Mesenchymal stem cell (in vitro differentiated cells and primary cell): ENCODE measurements around the gene CHRNA4.

Experiments used
- DNase-seq: peaks from one replicate; pipeline ENCODE4 v3.0.0-alpha.2; 2013
- H2AFZ ChIP-seq: one replicate; pipeline ENCODE4 v1.6.1; 2013; ENCODE audit warnings: low read depth, mild to moderate bottlenecking, control low read depth, inconsistent platforms, low read length, moderate library complexity
- H2AK5ac ChIP-seq: 2 replicates; pipeline ENCODE4 v1.6.1; 2013; ENCODE audit warnings: low read length, moderate library complexity, mild to moderate bottlenecking, inconsistent platforms; ENCODE audit not compliant: severe bottlenecking
- H2BK120ac ChIP-seq: one replicate; pipeline ENCODE4 v1.6.1; 2013; ENCODE audit warnings: low read depth, mild to moderate bottlenecking, inconsistent platforms, low read length, moderate library complexity
- H2BK12ac ChIP-seq, 2 experiments: one replicate each; pipeline ENCODE4 v1.6.1; 2013; ENCODE audit warnings: inconsistent platforms in 2 of 2, low read length in 2 of 2, mild to moderate bottlenecking in 2 of 2, moderate library complexity in 2 of 2, control low read depth in 1 of 2
- H2BK15ac ChIP-seq: one replicate; pipeline ENCODE4 v1.6.1; 2013; ENCODE audit warnings: mild to moderate bottlenecking, low read depth, inconsistent platforms; ENCODE audit not compliant: poor library complexity, severe bottlenecking
- H2BK5ac ChIP-seq: 2 replicates; pipeline ENCODE4 v1.6.1; 2013; ENCODE audit warnings: low read depth, mild to moderate bottlenecking, low read length, control low read depth, inconsistent platforms; ENCODE audit not compliant: poor library complexity, severe bottlenecking
- H3K14ac ChIP-seq, 2 experiments: one replicate each; pipeline ENCODE4 v1.6.1; 2013; ENCODE audit warnings: inconsistent platforms in 2 of 2, low read length in 2 of 2, control low read depth in 1 of 2, mild to moderate bottlenecking in 1 of 2, moderate library complexity in 1 of 2
- H3K18ac ChIP-seq, 2 experiments: one replicate each; pipeline ENCODE4 v1.6.1; 2013; ENCODE audit warnings: inconsistent platforms in 2 of 2, low read length in 2 of 2, control low read depth in 1 of 2, low read depth in 1 of 2, mild to moderate bottlenecking in 1 of 2
- H3K23ac ChIP-seq, 2 experiments: one replicate each; pipeline ENCODE4 v1.6.1; 2013; ENCODE audit warnings: inconsistent platforms in 2 of 2, low read length in 2 of 2, mild to moderate bottlenecking in 2 of 2, moderate library complexity in 2 of 2, control low read depth in 1 of 2
- H3K27ac ChIP-seq: 2 replicates; pipeline ENCODE4 v1.5.1; 2013; ENCODE audit warnings: mild to moderate bottlenecking, moderate library complexity, low read length, control low read depth, inconsistent platforms; ENCODE audit not compliant: poor library complexity, severe bottlenecking
- H3K27me3 ChIP-seq, 2 experiments: 2 replicates each; pipeline versions ENCODE4 v1.6.1 to v1.7.0; 2013; ENCODE audit warnings: low read length in 2 of 2, mild to moderate bottlenecking in 2 of 2, moderate library complexity in 2 of 2, control low read depth in 1 of 2, inconsistent platforms in 1 of 2; ENCODE audit not compliant: control insufficient read depth in 1 of 2, insufficient read depth in 1 of 2
- H3K36me3 ChIP-seq, 2 experiments: 2 replicates each; pipeline versions ENCODE4 v1.6.1 to v1.7.0; 2013; ENCODE audit warnings: low read length in 2 of 2, control low read depth in 1 of 2, inconsistent platforms in 1 of 2, low read depth in 1 of 2, mild to moderate bottlenecking in 1 of 2; ENCODE audit not compliant: insufficient read depth in 2 of 2, control insufficient read depth in 1 of 2
- H3K4ac ChIP-seq, 2 experiments: one replicate each; pipeline ENCODE4 v1.6.1; 2013; ENCODE audit warnings: inconsistent platforms in 2 of 2, low read length in 2 of 2, mild to moderate bottlenecking in 2 of 2, moderate library complexity in 2 of 2, control low read depth in 1 of 2, low read depth in 1 of 2
- H3K4me1 ChIP-seq: 2 replicates; pipeline ENCODE4 v1.6.1; 2013; ENCODE audit warnings: low read depth, low read length, control low read depth; ENCODE audit not compliant: control insufficient read depth, insufficient read depth
- H3K4me2 ChIP-seq: 2 replicates; pipeline ENCODE4 v1.6.1; 2013; ENCODE audit warnings: low read length, mild to moderate bottlenecking, inconsistent platforms; ENCODE audit not compliant: poor library complexity, severe bottlenecking
- H3K4me3 ChIP-seq, 2 experiments: 2 replicates each; pipeline versions ENCODE4 v1.5.1 to v1.7.0; 2013; ENCODE audit warnings: low read length in 2 of 2, mild to moderate bottlenecking in 2 of 2, control low read depth in 1 of 2, low read depth in 1 of 2; ENCODE audit not compliant: insufficient read depth in 1 of 2
- H3K79me1 ChIP-seq: replicated peaks from 2 replicates; pipeline ENCODE4 v1.6.1; 2013; ENCODE audit warnings: mild to moderate bottlenecking, control low read depth, low read length, inconsistent platforms; ENCODE audit not compliant: poor library complexity, severe bottlenecking
- H3K9ac ChIP-seq: 2 replicates; pipeline ENCODE4 v1.7.0; 2013; ENCODE audit warnings: mild to moderate bottlenecking, low read length, moderate library complexity
- H3K9me3 ChIP-seq: 2 replicates; pipeline ENCODE4 v1.7.0; 2013; ENCODE audit warnings: mild to moderate bottlenecking, low read length; ENCODE audit not compliant: control insufficient read depth
- H4K8ac ChIP-seq: one replicate; pipeline ENCODE4 v1.6.1; 2013; ENCODE audit warnings: inconsistent platforms, mild to moderate bottlenecking, low read length, moderate library complexity
- H4K91ac ChIP-seq: one replicate; pipeline ENCODE4 v1.6.1; 2013; ENCODE audit warnings: mild to moderate bottlenecking, low read length, inconsistent platforms
- WGBS: methylation state at CpG from one replicate; pipeline ENCODE4 v1.1.7; 2013; ENCODE audit warnings: mixed read lengths; 5-methylcytosine and 5-hydroxymethylcytosine counted together

Gene CHRNA4

DNA sequence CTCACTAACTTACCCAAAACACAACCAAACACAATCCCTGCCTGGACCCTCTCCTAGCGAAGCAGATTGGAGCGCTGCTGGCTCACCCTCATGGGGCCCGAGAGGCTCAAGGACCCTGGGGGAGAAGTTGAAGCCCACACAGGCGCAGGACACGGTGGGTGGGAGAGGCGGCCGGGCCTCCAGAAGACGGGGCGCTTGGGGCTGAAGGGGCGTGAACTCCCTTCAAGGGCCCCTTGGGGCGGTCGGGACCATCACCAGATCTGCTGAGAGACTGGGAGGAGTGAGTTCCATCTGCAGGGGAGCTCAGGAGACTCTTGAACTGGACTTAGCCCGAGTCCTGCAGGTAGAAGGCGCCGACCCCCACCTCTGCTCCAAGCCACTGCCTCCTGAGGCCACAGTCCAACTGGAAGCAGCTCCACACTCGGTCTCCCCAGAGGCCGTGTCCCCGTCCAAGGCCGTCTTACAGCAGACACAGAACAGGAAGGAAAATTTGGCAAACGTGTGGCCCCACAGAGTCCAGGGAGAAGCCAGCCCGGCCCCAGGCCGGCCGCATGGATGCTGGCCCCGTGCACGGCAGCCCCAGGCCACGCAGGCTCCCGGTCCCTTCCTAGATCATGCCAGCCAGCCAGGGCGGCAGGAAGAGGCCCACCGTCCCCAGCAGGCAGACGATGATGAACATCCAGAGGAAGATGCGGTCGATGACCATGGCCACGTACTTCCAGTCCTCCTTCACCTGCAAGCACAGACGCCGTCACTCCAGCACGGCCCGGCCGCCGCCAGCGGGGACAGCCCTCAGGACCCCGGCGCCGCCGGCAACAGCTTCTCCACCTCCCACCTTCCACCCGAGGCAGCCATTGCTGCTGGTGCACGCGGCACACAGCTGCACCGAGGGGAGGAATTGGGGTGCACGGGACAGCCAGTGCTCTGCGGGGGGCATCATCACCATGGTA, 14.7 kb downstream of the CHRNA4 start:
- no peak overlapping the region for H3K4me2 ChIP-seq
- WGBS: 85% methylated on average over 50 of the region's 50 CpGs

DNA sequence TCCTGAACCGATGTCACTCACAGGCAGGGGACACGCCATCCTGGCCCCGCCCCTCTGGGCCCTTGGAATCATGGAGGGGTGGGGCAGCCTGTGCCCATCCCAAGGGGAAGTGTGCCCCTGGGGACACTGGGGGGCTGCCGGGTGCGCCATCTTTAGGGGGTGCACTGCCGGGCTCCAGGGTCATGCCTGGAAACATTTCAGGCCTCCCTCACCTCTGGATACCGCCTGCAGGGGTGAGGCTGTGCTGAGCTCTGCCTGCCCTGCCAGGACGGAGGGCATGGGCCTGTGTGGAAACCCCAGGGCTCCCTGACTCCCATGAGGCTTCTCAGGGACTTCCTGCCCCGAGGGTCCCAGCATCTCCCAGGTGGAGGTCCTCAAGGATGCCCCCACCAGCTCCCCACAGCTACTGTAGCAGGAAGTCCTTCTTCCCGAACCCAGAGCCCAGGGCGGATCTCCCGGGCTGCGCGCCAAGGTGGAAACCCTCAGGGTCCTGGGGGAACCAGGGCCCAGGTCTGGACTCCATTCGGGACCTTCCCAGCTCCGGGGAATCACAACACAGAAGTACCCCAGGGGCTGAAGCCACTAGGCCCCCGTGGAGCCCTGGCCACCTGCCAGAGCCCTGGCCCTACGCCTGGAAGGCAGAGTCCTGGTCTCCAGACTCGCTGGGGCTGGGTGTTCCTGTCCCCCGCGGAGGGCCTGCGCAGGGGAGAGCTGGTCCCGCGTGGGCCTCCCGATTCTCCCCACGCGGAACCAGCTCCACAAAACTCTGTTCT, 15.6 kb downstream of the CHRNA4 start:
- H3K4me3 ChIP-seq: no peak overlapping the region
- peaks cover 4 to 55% of the 10 kb centered on the region in 2 experiments for H3K27me3 ChIP-seq
- H2AK5ac ChIP-seq: no peak overlapping the region
- H3K9ac ChIP-seq: no peak overlapping the region
- no peak overlapping the region for H2BK120ac ChIP-seq
- WGBS: 88% methylated on average over 27 of the region's 27 CpGs
- H3K27ac ChIP-seq: no peak overlapping the region
- no peak overlapping the region for H2BK12ac ChIP-seq
- no peak overlapping the region for H2BK5ac ChIP-seq
- no peak overlapping the region for H4K8ac ChIP-seq
- no peaks in the 10 kb centered on the region for H3K79me1 ChIP-seq
- H3K18ac ChIP-seq: no peak overlapping the region
- H3K14ac ChIP-seq: no peak overlapping the region
- H3K9me3 ChIP-seq: no peaks in the 10 kb centered on the region
- no peak for DNase-seq
- no peak overlapping the region for H2AFZ ChIP-seq
- H3K36me3 ChIP-seq: no peaks in the 10 kb centered on the region
- no peak overlapping the region for H3K4me2 ChIP-seq
- H3K4ac ChIP-seq: no peak overlapping the region
- no peak overlapping the region for H4K91ac ChIP-seq
- no peaks in the 10 kb centered on the region for H3K4me1 ChIP-seq
- H3K23ac ChIP-seq: no peak overlapping the region
- no peak overlapping the region for H2BK15ac ChIP-seq

More for the DNA sequence above, 14.7 kb downstream of the CHRNA4 start:
- no peak overlapping the region for H2AK5ac ChIP-seq
- H2BK5ac ChIP-seq: no peak overlapping the region
- no peaks in the 10 kb centered on the region for H3K79me1 ChIP-seq
- no peak overlapping the region for H3K9ac ChIP-seq
- no peak overlapping the region for H4K8ac ChIP-seq
- no peak overlapping the region for H3K18ac ChIP-seq
- no peaks in the 10 kb centered on the region for H3K9me3 ChIP-seq
- no peak overlapping the region for H2BK12ac ChIP-seq
- H2AFZ ChIP-seq: no peak overlapping the region
- H3K4me3 ChIP-seq: no peak overlapping the region
- H3K27ac ChIP-seq: no peak overlapping the region
- no peak overlapping the region for H3K23ac ChIP-seq
- no peak overlapping the region for H3K4ac ChIP-seq
- no peaks in the 10 kb centered on the region for H3K4me1 ChIP-seq
- DNase-seq: no peak
- H3K27me3 ChIP-seq: peaks cover 4 to 50% of the 10 kb centered on the region in 2 experiments
- no peak overlapping the region for H2BK120ac ChIP-seq
- H4K91ac ChIP-seq: no peak overlapping the region
- H3K14ac ChIP-seq: no peak overlapping the region
- H2BK15ac ChIP-seq: no peak overlapping the region
- no peaks in the 10 kb centered on the region for H3K36me3 ChIP-seq

DNA sequence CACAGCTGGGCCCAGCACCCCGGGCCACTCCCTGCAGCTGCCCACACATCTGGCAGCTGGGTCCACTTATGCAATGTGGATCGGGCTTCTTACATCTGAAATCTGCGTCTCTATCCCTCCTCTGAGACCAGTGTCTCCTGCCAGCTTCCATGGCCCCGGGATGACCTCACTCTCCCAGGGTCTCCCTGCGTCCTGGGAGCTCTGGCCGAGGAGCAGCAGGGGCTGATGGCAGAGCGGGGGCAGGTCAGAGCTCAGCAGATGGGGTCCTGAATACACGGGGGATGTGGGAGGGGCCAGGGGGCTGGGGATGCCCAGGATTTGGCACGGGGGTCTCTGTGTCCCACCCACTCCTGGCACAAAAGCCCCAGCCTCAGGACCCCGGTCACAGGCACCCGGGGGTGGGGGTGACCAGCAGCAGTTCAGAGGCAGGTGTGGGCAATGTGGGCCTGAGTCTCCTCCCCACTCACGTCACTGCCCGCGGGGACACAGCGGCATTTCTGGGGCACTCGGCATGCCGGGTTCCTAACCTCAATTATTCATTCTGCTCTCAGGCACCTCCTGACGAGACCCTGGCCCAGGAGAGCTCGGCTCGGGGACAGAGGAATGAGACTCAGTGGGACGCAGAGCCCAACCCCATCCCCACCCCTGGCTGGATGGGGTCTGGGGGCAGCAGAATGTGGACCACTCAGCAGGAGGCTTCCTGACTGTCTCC, 16.4 kb downstream of the CHRNA4 start:
- Histone ChIP-seq H4K91ac (no peak overlapping the region), H2BK5ac (no peak overlapping the region), H3K27ac (no peak overlapping the region), H3K4me3 (no peak overlapping the region), H2AK5ac (no peak overlapping the region), H2BK120ac (no peak overlapping the region), H3K27me3 (peaks cover 4 to 55% of the 10 kb centered on the region in 2 experiments), H3K14ac (no peak overlapping the region), H2AFZ (no peak overlapping the region), H3K4ac (no peak overlapping the region), H3K36me3 (no peaks in the 10 kb centered on the region), H3K23ac (no peak overlapping the region), H3K4me1 (no peaks in the 10 kb centered on the region), H3K18ac (no peak overlapping the region), H3K9ac (no peak overlapping the region), H2BK15ac (no peak overlapping the region), H3K9me3 (no peaks in the 10 kb centered on the region), H3K4me2 (no peak overlapping the region), H3K79me1 (no peaks in the 10 kb centered on the region), H4K8ac (no peak overlapping the region), H2BK12ac (no peak overlapping the region)
- WGBS: 82% methylated on average over 21 of the region's 21 CpGs
- no peak for DNase-seq
